GM23248 (cell line): Measurements from ENCODE around the gene TFAP2D. TPM values are rescaled to one million over a fixed set of nuclear protein-coding genes. Genes with fewer than 3 reads are reported as not detected.
A peak's percentile ranks its signal among the peaks of the same experiment; 100 is the strongest.

ENCODE experiments used
- DNase-seq: peaks from one replicate; pipeline ENCODE4 v3.0.0-alpha.2; 2015
- H2AFZ ChIP-seq: fragments of 200-600 bp; sonication (generic); 2 replicates; pipeline ENCODE4 v1.6.1; 2016; ENCODE audit warnings: antibody characterized with exemption
- H3F3A ChIP-seq: fragments of 200-600 bp; sonication (generic); 2 replicates; pipeline ENCODE4 v1.6.1; 2016; ENCODE audit warnings: mild to moderate bottlenecking, antibody characterized with exemption, mixed run types; ENCODE audit not compliant: insufficient read depth
- H3K27ac ChIP-seq: fragments of 200-600 bp; sonication (generic); 2 replicates; pipeline ENCODE4 v1.5.1; 2016; ENCODE audit warnings: mild to moderate bottlenecking
- H3K27me3 ChIP-seq: fragments of 200-600 bp; sonication (generic); replicated peaks from 2 replicates; pipeline ENCODE4 v1.6.1; 2016; ENCODE audit warnings: mild to moderate bottlenecking; ENCODE audit not compliant: insufficient read depth
- H3K36me3 ChIP-seq: fragments of 200-600 bp; sonication (generic); 2 replicates; pipeline ENCODE4 v1.6.1; 2016; ENCODE audit warnings: low read depth, mild to moderate bottlenecking
- H3K4me1 ChIP-seq: fragments of 200-600 bp; sonication (generic); 2 replicates; pipeline ENCODE4 v1.6.1; 2016; ENCODE audit warnings: mild to moderate bottlenecking; ENCODE audit not compliant: insufficient read depth
- H3K4me2 ChIP-seq: fragments of 200-600 bp; sonication (generic); one replicate; pipeline ENCODE4 v1.6.1; 2016; ENCODE audit warnings: mild to moderate bottlenecking; ENCODE audit not compliant: unreplicated experiment
- H3K4me3 ChIP-seq: fragments of 200-600 bp; sonication (generic); 2 replicates; pipeline ENCODE4 v1.5.1; 2016; ENCODE audit warnings: mild to moderate bottlenecking
- H3K79me2 ChIP-seq: fragments of 200-600 bp; sonication (generic); 2 replicates; pipeline ENCODE4 v1.6.1; 2016; ENCODE audit warnings: mild to moderate bottlenecking; ENCODE audit not compliant: insufficient read depth
- H3K9ac ChIP-seq: fragments of 200-600 bp; sonication (generic); 2 replicates; pipeline ENCODE4 v1.6.1; 2016; ENCODE audit warnings: mild to moderate bottlenecking
- H3K9me2 ChIP-seq: fragments of 200-600 bp; sonication (generic); 2 replicates; pipeline ENCODE4 v1.6.1; 2016; ENCODE audit warnings: mixed run types, mild to moderate bottlenecking, moderate library complexity; ENCODE audit not compliant: insufficient read depth
- H3K9me3 ChIP-seq: fragments of 200-600 bp; sonication (generic); one replicate; pipeline ENCODE4 v1.6.1; 2017; ENCODE audit warnings: low read depth
- H4K20me1 ChIP-seq: fragments of 200-600 bp; sonication (generic); 2 replicates; pipeline ENCODE4 v1.6.0; 2016; ENCODE audit not compliant: insufficient read depth
- EZH2 ChIP-seq: fragments of 200-600 bp; sonication (generic); IDR thresholded peaks from 2 replicates; pipeline ENCODE4 v1.6.1; 2018; ENCODE audit warnings: antibody characterized with exemption, mild to moderate bottlenecking; ENCODE audit not compliant: insufficient read depth, poor library complexity, severe bottlenecking
- EZH2phosphoT487 ChIP-seq: fragments of 200-600 bp; sonication (generic); IDR thresholded peaks from 2 replicates; pipeline ENCODE4 v1.6.1; 2018; ENCODE audit warnings: antibody characterized with exemption, moderate library complexity, mild to moderate bottlenecking, low read depth; ENCODE audit not compliant: insufficient read depth
- WGBS, 2 experiments: methylation state at CpG; one replicate each; pipeline ENCODE4 v1.1.6; 2015 to 2017; ENCODE audit warnings: low lambda C conversion rate in 2 of 2, low coverage in 1 of 2; ENCODE audit errors: missing lambda C conversion rate in 2 of 2; 5-methylcytosine and 5-hydroxymethylcytosine counted together
- in situ Hi-C: fragments of 300-500 bp; cut with MboI; formaldehyde crosslinking; loops from 2 replicates; pipeline ENCODE4 v1.15.0; 2020
- polyA plus RNA-seq: library from polyadenylated mRNA; unstranded; fragments of >200 nt; fragmentation: Nextera tagmentation; extraction: Ambion mirVana; gene quantifications from 2 replicates; pipeline ENCODE4 v1.2.1, GENCODE V29; 2016
- total RNA-seq: library from RNA; depleted of rRNA; stranded (reverse); fragments of >200 nt; shearing (Covaris generic); gene quantifications from 2 replicates; pipeline ENCODE4 v1.2.3, GENCODE V29; 2014

TFAP2D gene
- total and polyA plus RNA-seq, 2 experiments from 2014 or later: not detected

DNA sequence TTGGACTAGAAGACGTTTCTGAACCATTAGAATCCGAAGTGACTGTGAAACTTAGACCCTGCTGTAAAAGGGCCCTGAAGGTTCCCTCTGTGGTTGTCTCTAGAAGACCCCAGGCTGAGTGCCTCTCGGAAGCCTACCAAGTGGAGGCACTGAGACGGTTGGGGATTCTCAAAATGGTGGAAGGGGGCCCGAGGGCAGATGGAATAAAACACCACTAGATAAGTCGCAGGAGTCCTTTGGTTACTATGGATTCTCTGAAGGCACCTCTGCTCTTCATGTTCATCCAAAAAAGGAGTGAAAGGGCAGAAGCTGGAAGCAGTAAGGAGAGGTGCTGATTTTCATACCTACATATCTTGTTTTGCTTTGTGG, 4.0 kb upstream of the TFAP2D start:
- Histone ChIP-seq H3K27me3 (peaks cover 17% of the 10 kb centered on the region), H3K9me3 (no peaks in the 10 kb centered on the region), H3K9me2 (no peaks in the 10 kb centered on the region), H3K9ac (no peak overlapping the region), H3K27ac (no peak overlapping the region), H2AFZ (no peak overlapping the region), H4K20me1 (no peaks in the 10 kb centered on the region), H3K4me1 (no peaks in the 10 kb centered on the region), H3K36me3 (no peaks in the 10 kb centered on the region), H3F3A (no peaks in the 10 kb centered on the region), H3K4me3 (no peak overlapping the region), H3K4me2 (no peak overlapping the region), H3K79me2 (no peaks in the 10 kb centered on the region)
- in situ Hi-C loops: no loop called here
- TF ChIP-seq EZH2 (no peak), EZH2phosphoT487 (no peak)
- 0 to 2% methylated on average over 6 of the region's 6 CpGs for WGBS, 2 experiments
- DNase-seq: no peak

DNA sequence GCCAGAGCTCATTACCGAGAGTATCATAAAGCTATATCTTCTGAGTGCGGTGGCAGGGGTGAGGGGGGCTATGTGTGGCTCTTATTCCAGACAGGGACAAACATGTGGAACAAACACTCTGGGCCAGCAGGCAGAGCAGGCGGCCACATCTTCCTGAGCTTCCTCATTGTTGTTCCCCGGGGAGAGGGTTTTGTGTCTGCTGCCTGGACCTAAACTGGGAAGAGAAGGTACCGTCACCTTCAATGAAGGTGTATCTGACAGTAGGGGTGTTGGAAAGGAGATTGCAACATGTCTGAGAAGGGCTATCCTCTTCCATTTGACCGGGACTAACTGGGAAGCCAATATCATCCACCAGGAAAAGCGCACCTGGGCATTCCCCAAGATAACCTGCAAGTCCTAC, 1.6 kb upstream of the TFAP2D start:
- H3K4me2 ChIP-seq: no peak overlapping the region
- no peaks in the 10 kb centered on the region for H3K4me1 ChIP-seq
- no peak overlapping the region for H3K4me3 ChIP-seq
- H3K9ac ChIP-seq: no peak overlapping the region
- TF ChIP-seq EZH2phosphoT487 (no peak), EZH2 (no peak)
- H3K36me3 ChIP-seq: no peaks in the 10 kb centered on the region
- no peaks in the 10 kb centered on the region for H4K20me1 ChIP-seq
- no peak overlapping the region for H3K27ac ChIP-seq
- DNase-seq: no peak
- no peaks in the 10 kb centered on the region for H3K79me2 ChIP-seq
- in situ Hi-C loops: no loop called here
- H3F3A ChIP-seq: no peaks in the 10 kb centered on the region
- peaks cover 28% of the 10 kb centered on the region for H3K27me3 ChIP-seq
- WGBS, 2 experiments: 3% methylated on average over 7 of the region's 7 CpGs
- no peaks in the 10 kb centered on the region for H3K9me3 ChIP-seq
- no peaks in the 10 kb centered on the region for H3K9me2 ChIP-seq
- no peak overlapping the region for H2AFZ ChIP-seq

DNA sequence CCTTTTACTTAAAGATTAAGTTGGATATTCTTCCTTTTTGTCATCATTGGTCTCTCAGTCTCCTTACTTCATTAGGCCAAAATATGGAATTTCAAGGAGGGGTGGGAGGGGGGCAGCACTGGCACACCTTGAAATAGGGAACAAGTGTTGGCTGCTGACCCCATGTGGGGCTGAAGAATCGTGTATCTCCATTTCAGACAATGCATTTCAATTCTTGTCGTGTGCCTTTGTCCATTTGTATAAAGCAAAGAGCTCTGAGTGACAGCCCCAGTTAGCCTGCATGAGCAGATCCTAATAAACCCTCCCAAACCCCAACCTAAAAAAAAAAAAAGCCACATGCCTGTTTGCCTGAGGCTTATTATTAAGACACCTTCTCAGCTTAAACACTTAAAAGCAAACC, 1.0 kb upstream of the TFAP2D start:
- 3% methylated on average over 2 of the region's 2 CpGs for WGBS, 2 experiments

GRCh38 chr6:50713977-50714486, 706 bp downstream of the TFAP2D start:
- no peaks in the 10 kb centered on the region for H3K4me1 ChIP-seq
- no peak overlapping the region for H3K4me3 ChIP-seq
- in situ Hi-C loops: no loop called here
- no peaks in the 10 kb centered on the region for H3K79me2 ChIP-seq
- H3K27ac ChIP-seq: no peak overlapping the region
- no peak overlapping the region for H2AFZ ChIP-seq
- no peaks in the 10 kb centered on the region for H4K20me1 ChIP-seq
- no peaks in the 10 kb centered on the region for H3K36me3 ChIP-seq
- no peak for DNase-seq
- no peaks in the 10 kb centered on the region for H3K9me3 ChIP-seq
- no peak overlapping the region for H3K4me2 ChIP-seq
- no peak overlapping the region for H3K9ac ChIP-seq
- peaks cover 25% of the 10 kb centered on the region for H3K27me3 ChIP-seq
- no peaks in the 10 kb centered on the region for H3F3A ChIP-seq
- WGBS, 2 experiments: 4 to 5% methylated on average over 11 to 27 of the region's 27 CpGs
- TF ChIP-seq EZH2phosphoT487 (no peak), EZH2 (peak; percentile 48)
- H3K9me2 ChIP-seq: no peaks in the 10 kb centered on the region

More for the DNA sequence above, 1.0 kb upstream of the TFAP2D start:
- TF ChIP-seq EZH2phosphoT487 (no peak), EZH2 (no peak)
- Histone ChIP-seq H3F3A (no peaks in the 10 kb centered on the region), H2AFZ (no peak overlapping the region), H3K4me1 (no peaks in the 10 kb centered on the region), H4K20me1 (no peaks in the 10 kb centered on the region), H3K79me2 (no peaks in the 10 kb centered on the region), H3K9ac (no peak overlapping the region), H3K36me3 (no peaks in the 10 kb centered on the region), H3K27me3 (peaks cover 28% of the 10 kb centered on the region), H3K9me3 (no peaks in the 10 kb centered on the region), H3K4me2 (no peak overlapping the region), H3K4me3 (no peak overlapping the region), H3K27ac (no peak overlapping the region), H3K9me2 (no peaks in the 10 kb centered on the region)
- in situ Hi-C loops: no loop called here
- no peak for DNase-seq
